Sciatic nerve (tissue), 2 donors: ENCODE results near the gene IKZF2. TPM values are rescaled to one million over a fixed set of nuclear protein-coding genes. Genes with fewer than 3 reads are reported as not detected.

Source experiments
- ATAC-seq: fragments of 200-7000 bp; cut with Tn5 transposase; one replicate; pipeline ENCODE4 v1.9.1; 2020; ENCODE audit warnings: mild to moderate bottlenecking, moderate library complexity
- DNase-seq: peaks from one replicate; pipeline ENCODE4 v3.0.0-alpha.2; 2020; ENCODE audit warnings: low spot score
- intact Hi-C: fragments of 100-400 bp; cut with DNase I; formaldehyde crosslinking; loops from one replicate; pipeline ENCODE4 v1.14.2; 2022
- total RNA-seq: library from RNA; stranded (reverse); fragmentation: NEBNext Ultra II Directional; extraction: Animal tissue kit (Norgen Biotek cat#: 25700); gene quantifications from one replicate; pipeline ENCODE4 v1.2.1, GENCODE V29; 2021
- donor health status: DM: no; HTN: no; CAD: no.
- donor health status: DM: no; HTN: no; CAD: no.

IKZF2 gene
- total RNA-seq = 22.1 TPM

DNA sequence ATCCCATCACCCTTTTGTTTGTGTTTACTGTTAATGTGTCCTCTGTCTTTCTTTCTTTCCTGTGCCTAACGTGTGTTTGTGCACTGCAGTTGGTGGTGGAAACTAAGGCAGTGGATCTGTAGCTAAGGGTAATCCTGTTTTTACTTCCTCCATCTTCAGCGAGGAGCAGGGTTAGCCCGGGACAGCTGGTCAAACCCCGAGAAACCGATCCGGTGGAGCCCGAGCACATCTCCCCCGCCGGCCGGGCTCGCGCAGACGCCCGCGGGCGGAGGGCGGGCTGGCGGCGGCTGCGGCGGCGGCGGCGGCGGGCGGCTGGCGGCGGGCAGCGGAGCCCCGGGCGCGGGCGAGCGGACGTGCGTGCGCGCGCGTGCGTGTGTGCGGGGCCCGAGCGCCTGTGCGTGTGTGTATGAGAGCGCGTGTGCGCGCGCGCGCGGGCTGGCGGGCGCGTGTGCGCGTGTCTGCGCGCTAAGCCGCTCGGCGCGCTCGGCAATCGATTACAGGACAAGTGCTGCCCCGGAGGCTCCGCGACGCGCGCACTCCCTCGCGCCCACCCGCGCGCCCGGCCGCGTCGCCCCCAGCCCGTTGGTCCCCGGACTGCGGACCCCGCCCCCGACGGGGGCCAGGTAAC, at the start of gene IKZF2:
Gene IKZF2 (minus strand): TSS at position 176 of the 628 bp plus-strand sequence. CDS start 2,983 bp downstream, outside the sequence.
- ATAC-seq = peak; percentile 91
- peak; percentile 86 for DNase-seq
- intact Hi-C loops = loop anchor here (5.0 kb wide), 1 partner anchor 464 kb away; no protein-coding TSS in a partner anchor

DNA sequence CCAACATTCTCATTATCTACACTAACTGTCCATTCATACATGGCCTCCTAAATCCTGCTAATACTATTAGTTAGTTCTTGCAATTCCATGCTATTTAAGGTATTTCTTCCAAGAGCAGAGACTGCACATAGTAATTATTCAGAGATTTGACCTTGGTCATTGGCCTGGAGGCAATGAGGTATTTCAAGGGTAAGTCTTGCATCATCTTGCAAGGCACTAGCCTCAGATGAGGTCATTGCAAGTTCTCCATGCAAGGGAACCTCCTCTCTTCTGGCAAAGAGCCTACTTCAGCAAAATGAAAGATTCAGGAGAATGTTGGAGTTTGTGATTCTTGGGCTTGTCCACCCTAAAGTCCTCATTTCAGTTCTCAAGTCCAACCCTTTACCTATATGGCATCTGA, 48.5 kb upstream of the IKZF2 start:
- intact Hi-C loops = no loop called here
- ATAC-seq (no peak), DNase-seq (no peak)

DNA sequence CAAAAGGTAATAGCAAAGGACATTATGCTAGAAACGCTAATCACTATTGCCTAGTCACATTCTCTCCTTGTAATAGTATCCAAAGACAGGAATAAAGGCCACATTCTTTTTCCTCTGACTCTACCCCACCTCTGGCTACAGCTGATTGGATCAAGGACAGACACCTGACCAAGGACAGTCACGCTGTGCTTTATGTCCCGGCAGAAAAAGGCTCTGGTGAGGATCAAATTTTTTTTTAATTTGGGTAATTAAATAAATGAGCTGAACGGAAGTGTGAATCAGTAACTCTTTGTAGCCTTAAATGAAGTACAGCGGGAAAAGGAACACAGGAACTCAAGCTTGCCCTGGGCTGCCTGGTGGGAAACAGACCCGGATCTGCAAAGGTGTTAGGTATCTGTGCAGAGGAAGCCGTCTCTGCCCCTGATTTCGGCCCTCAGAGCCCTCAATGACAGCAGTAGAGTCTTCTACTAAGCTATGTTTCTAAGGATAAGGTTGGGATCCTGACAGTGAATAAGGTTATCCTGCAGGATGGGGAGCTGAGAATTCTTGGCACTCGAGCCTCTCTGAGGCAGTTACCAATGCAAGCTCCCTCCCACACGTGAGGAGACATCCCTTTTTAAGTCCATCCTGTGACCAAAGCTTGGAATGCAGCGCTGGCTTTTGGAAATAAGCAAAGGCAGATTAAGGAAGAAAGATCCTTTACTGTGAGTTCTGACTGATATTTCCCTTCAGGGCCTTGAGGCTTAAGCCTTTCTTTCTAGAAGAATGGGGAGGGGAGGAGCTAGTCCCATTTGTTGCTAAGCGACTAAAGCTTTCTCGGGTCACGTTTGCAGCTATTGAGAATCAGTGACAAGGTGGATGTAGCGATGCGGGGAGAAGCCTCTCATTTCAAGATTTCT, 37.8 kb upstream of the IKZF2 start:
- no peak for DNase-seq
- intact Hi-C loops = no loop called here
- ATAC-seq = no peak

DNA sequence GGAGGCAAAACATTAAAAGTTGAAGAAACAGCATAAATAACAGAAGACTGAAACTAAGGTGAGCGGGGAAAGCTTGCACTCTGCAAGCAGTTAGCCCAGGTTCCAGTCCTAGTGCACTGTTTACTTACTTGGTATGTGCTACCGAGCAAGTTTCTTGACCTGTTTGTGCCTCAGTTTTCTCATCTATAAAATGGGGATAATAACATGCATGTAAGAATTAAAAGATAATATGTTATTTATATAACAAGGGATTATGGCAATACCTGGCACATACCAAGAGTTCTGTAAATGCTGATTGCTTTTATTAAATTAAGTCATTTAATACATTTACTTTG, 37.1 kb upstream of the IKZF2 start:
- DNase-seq (no peak), ATAC-seq (no peak)
- intact Hi-C loops = no loop called here

DNA sequence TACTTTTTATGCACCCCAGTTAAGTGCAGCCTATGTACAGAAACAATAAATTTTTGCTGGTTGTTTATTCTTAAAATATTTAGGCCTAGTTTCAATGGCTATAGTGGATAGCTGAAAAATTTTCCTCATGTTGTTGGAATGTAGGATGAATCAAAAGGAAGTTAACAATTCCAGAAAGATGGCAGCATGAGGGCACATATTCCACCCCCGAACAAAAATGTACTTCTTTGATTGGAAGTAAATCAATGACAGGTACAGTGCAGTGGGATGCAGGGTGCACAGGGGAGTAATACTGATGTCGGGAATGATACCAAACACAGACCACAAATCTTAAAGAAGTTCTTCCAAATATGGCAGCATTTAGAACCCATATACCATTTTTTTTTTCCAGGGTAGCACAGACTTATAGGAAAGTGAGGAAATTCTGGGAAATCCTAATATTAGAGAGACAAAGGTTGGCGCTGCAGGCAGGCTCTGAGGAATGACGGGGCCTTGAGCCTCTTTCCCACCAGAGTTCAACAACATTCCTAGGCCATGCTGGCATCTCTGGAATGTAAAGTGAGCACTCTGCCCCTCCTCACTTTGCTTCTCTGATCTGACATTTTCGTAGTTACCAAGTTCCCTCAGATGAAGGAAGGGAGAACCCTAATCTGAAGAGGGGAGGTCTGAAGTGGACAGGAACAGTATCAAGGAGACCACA, 36.6 kb upstream of the IKZF2 start:
- intact Hi-C loops = no loop called here

DNA sequence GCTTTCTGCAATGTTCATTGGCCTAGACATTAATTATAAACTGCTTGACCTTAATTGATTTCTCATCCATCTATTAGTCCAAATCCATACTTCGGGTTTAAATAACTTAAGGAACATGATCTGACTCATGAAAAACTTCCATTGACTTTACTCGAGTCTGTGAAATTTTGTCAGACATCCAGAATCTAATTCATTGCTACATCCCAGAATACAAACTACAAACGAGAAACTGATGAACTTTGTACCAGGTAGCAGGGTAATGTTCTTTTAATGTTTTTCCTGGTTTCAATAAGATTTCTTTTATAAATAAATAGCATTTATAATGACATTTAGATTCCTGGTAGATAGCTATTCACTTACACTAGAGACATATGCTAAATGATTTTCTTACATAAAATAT, 36.0 kb upstream of the IKZF2 start:
- ATAC-seq (no peak), DNase-seq (no peak)
- intact Hi-C loops = no loop called here

More for the DNA sequence above, 36.6 kb upstream of the IKZF2 start:
- ATAC-seq (no peak), DNase-seq (no peak)

DNA sequence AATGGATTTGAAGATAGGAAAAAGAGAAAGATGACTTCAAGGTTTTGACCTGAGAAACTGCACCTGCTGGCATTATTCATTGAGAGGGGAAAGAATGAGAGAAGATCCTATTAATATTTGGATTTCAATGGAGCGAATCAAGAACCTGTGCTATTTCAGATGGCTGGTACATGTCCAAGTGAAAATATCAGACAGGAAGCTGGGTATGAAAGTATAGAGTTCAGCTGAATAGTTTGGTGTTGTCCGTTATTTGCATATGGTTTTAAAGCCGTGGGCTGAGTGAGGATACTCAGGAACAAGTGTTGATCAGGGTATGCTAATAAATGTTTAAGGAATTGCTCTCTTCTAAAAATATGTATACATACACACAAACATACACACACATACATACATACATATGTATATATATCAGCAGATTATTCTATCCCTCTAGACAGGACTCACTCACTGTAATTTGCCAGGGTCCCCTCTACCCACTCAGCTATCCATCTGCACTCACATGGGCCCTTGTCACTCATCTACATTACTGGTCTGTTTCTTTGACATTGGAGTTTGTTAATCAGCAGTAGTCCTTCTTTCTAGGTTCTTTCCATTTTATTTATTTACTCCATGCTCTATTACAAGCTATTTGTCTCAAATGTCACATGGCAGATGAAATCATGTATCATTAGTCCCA, 33.9 kb upstream of the IKZF2 start:
- DNase-seq (no peak), ATAC-seq (no peak)
- intact Hi-C loops = no loop called here

DNA sequence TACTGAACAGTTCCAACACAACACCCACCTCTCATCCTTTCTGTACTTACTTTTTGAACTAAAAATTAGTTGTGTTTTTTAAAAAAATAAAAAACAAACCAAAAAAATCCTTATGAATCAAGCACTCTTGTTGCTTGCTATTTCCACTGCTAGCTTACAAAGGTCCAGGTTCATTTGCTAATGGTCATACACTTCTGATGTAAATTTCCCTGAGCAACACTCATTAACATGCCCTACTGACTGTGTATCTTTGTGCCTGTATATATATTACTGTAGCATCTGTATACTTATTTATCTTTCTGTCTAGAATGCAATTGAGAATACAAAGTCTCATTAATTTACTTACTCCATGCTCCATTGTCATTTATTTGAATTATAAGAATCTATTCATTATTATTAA, 30.3 kb upstream of the IKZF2 start:
- intact Hi-C loops = no loop called here
- no peak for DNase-seq
- no peak for ATAC-seq

DNA sequence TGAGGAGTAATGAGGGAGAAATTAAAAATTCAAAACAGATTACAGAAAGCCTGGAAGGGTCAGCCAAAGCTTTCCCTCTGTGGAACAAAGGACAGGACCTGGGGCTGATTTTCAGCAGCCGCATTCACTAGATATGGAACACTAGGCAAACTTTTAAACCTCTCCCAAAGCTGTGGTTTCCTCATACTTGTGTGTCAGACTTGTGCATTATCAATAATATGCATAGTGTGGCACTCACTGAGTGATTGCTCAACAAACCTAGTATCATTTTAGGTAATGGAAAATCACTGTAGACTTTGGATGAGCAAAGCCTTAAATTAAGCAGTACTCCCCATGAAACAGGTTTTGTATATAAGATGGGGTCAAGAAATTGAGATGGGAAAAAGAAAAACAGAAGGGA, 26.3 kb upstream of the IKZF2 start:
- no peak for DNase-seq
- intact Hi-C loops = no loop called here
- no peak for ATAC-seq

DNA sequence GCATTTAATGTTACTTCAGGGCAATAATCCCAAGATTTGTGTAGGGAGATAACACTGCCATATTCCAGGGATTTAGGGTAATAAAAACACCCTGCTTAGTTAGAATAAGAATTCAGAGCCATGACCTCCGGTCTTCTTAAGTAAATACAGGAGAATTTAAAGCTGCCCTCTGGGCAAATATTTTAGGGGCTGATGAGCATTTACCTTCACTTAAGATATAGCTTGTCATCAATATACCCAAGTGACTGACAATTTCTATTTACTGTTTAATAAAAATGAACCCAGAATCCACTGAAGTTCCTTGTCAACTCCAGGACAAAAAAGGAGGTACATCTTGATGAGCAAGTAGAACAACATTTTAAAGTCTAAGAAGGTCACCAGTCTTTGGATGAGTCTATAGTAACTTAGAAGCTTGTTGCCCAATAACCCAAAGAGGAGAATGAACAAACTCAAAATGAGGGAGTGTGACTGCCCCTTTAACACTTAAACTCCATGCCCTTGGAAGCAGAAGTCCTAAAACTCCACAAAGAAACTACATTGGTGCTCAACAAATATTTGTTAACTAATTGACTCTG, 24.3 kb upstream of the IKZF2 start:
- intact Hi-C loops = no loop called here
- ATAC-seq (no peak), DNase-seq (no peak)

DNA sequence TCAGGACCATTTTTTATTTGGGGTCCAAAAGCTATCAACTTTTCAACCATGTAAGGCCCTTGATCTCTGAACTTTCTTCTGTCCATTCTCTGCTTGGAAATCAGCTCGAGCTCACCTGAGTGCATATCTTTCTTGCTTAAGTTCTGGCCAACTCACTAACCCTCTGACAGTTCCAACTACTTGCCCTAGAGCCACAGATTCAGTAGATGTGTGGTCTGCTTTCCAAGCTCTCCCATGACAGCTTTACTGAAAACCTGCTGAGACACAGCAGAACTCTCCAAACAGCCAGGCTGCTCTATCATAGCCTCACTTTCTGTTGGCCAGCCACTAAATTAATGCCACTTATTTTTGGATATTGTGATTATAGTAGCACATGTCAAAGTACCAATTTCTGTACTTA, 21.2 kb upstream of the IKZF2 start:
- DNase-seq (no peak), ATAC-seq (no peak)
- intact Hi-C loops = no loop called here

DNA sequence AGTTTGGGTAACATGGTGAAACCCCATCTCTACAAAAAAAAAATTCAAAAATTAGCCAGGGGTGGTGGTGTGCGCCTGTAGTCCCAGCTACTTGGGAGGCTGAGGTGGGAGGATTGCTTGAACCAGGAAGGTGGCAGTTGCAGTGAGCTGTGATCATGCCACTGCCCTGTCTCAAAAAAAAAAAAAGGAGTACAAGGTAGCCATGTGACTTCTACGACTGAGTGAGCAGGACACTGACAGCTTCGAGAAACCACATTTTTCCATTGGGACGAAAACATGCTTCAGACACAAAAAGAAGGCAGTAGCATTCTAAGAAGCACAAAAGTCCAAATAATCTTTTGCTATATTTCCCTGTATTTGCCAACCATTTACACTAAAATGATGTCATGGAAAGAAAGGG, 19.7 kb upstream of the IKZF2 start:
- DNase-seq (no peak), ATAC-seq (no peak)
- intact Hi-C loops = no loop called here

DNA sequence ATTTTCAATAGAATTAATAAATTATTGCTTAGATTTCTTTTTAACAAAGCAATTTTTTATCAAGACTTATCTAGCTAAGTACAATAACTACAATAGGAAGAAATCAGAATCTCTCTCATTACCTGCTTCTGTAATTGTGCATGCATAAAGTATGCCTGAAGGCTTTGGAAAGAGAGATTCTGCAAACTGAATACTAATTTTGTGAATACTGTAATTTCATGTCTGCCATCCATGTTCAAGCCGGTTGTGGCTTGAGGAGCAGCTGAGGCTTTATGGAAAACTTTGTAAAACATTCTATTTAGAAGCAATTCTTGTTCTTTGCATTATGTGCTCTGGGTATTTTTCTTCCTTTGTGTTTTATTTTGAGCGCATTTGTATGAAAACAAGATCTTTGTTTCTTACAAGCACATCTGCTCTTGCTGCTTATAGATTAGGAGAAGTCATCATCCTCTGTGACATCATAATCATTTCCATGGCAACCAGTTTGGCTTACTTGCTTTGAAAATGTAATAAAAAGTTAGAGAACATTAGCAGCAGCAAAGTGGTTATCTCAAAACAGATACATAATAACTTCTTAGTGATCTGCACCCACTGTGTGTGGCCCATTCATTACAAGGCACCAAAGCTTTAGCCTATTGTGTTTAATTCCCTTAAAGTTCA, 16.0 kb upstream of the IKZF2 start:
- intact Hi-C loops = no loop called here
- ATAC-seq (no peak), DNase-seq (no peak)

DNA sequence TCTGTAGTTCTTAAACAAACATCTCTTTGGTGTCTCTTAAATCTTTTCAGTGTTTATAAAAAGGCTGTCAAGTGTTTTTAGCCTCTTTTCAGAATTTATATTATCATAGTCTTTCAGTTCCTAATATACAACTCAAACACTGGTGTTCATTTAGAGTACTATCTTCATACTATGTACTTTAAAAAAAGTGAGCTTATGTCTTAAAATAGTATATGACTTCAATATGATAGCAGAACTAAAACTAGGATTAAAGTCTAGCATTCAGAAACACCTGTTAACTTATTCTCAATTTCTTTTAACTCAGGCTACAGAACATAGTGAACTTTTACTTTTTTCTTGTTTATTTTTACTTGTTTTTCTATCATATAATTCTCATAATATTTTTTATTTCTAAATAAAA, 14.7 kb upstream of the IKZF2 start:
- no peak for ATAC-seq
- no peak for DNase-seq
- intact Hi-C loops = no loop called here

DNA sequence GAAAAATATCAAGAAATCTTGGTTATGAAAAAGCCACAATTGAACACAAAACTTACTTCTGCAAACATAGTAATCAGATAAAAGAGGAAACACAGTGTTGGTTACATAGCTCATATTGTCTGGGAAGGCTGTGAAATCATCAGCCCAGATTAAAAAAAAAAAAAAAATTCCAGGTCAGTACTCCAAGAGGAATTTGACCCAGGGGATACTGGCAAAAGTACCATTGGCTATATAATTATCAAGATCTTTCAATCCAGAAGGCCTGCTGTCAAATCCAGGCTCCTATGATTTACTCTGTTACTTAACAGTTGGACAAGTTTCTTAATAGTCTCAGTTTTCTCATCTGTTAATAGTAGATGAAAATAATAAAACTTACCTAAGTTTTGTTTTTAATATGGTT, 12.9 kb upstream of the IKZF2 start:
- no peak for DNase-seq
- intact Hi-C loops = no loop called here
- ATAC-seq = no peak

DNA sequence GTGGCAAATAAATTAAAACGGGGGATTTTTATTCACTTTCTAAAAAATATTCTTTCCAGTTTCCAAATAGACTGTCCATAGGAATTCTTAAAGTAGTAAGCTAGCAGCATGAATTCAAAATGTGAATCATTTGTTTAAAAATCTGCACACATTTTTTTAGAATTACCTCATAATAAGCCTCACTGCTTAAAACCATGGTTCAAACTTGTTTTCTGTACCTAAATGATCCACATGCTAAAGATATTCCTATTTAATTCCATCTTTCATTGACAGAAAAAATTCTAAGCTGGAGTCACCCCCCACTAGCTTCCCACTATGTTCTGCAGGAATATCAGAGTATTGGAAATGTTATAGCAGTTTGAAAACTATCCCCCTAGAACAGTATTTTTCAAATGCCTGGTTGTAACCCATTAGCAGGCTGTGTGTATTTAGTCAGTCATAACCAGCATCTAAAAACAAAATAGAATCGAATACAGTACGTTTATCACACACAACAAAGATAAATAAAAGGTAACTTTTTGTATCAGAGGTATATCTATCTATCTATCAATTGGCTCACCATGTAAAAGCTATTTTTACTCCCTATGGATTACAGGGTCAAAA, 11.2 kb upstream of the IKZF2 start:
- DNase-seq (no peak), ATAC-seq (no peak)
- intact Hi-C loops = no loop called here

DNA sequence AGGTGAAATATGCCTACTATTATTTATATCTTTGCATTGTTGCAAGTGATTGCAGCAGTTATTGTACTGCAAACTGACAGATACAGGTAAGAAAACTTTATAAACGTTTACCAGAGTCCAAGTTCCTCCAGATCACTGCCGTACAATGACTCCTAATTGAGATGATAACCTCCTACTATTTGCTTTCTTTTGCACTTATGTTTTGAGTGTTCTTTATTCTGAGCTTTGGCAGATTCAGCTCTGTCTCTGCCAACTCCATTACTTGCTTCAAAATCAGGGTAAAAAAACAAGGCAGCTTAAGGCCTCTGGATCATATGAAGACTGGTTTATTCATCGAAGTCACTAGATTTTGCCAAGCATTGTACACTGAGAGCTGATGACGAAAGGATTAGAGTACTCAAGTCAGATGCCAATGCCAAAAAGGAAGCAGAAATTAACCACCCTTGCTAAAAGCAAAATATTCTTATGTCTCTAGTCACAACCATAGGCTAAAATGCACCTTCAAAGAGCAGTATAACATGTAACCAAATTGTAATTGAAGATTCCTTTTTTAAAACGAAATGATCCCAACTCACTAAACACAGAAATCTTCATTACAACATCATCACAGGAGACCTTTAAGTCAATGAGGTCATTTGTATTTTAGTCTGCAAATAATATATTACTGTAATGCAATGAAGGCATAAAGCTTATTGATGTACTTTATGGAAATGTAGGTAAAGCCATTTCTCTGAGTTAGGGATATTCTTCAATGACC, 10.5 kb upstream of the IKZF2 start:
- intact Hi-C loops = no loop called here
- no peak for DNase-seq
- no peak for ATAC-seq

DNA sequence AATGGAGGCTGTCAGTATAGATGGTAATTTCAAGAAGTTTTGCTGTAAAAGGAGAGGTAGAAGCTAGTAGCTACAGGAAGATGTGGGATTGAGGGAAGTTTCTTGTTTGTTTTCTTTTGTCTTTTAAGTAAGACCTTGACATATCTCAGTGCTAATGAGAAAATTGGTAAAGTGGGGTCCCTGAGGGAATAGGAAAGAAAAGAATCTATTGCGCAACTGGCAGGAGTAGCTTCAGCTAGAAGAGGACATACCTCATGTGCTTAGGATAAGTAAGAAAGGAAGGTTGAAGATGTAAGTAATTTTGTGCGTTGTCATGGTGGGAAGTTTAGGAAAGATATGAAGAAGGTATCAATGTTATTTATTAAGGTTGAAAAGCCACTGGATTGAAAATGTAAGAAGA, 8.4 kb upstream of the IKZF2 start:
- ATAC-seq = no peak
- intact Hi-C loops = no loop called here
- no peak for DNase-seq
